H1 (cell line): ENCODE results near the gene PTPRJ.

Experiments used
- CBX5 ChIP-seq: fragments of 300-800, 300-1000 bp; sonication (generic); IDR thresholded peaks from 2 replicates; pipeline ENCODE4 v1.7.1; 2016; ENCODE audit warnings: antibody characterized with exemption, low read length, low read depth
- CEBPB ChIP-seq: IDR thresholded peaks from 2 replicates; pipeline ENCODE4 v1.6.1; 2012; ENCODE audit warnings: low read depth, low read length
- EP300 ChIP-seq, 2 experiments: IDR thresholded peaks; 1 replicate in 1 of 2; 2 replicates in 1 of 2; pipeline ENCODE4 v1.6.1; 2011 to 2012; ENCODE audit warnings: low read depth in 2 of 2, low read length in 2 of 2, mild to moderate bottlenecking in 2 of 2, borderline replicate concordance in 1 of 2, inconsistent platforms in 1 of 2, moderate library complexity in 1 of 2
- EZH2 ChIP-seq: fragments of 200-600 bp; sonication (generic); IDR thresholded peaks from 2 replicates; pipeline ENCODE4 v1.7.1; 2012; ENCODE audit warnings: low read depth, mild to moderate bottlenecking, moderate library complexity, low read length, inconsistent platforms; ENCODE audit not compliant: severe bottlenecking
- POLR2A ChIP-seq, 2 experiments: IDR thresholded peaks; 1 replicate in 1 of 2; 2 replicates in 1 of 2; pipeline ENCODE4 v1.6.1; 2011; ENCODE audit warnings: low read depth in 2 of 2, low read length in 2 of 2, mild to moderate bottlenecking in 2 of 2; ENCODE audit errors: control extremely low read depth in 1 of 2
- POLR2AphosphoS5 ChIP-seq: IDR thresholded peaks from 2 replicates; pipeline ENCODE4 v1.6.1; 2011; ENCODE audit warnings: low read depth, low read length
- SIN3A ChIP-seq, 2 experiments: IDR thresholded peaks in 1 of 2; conservative IDR thresholded peaks in 1 of 2; 2 replicates each; pipeline ENCODE4 v1.6.1; 2011 to 2012; ENCODE audit warnings: low read length in 2 of 2, improper control_type of control experiment in 1 of 2, low read depth in 1 of 2, mild to moderate bottlenecking in 1 of 2
- TCF12 ChIP-seq: IDR thresholded peaks from 2 replicates; pipeline ENCODE4 v1.6.1; 2011; ENCODE audit warnings: low read depth, mild to moderate bottlenecking, low read length
- TEAD4 ChIP-seq: IDR thresholded peaks from 2 replicates; pipeline ENCODE4 v1.6.1; 2012; ENCODE audit warnings: low read depth, low read length, inconsistent platforms, mixed read lengths
- TF ChIP-seq, protein P1 (sequence below), 3 experiments: IDR thresholded peaks; 1 replicate in 2 of 3; 2 replicates in 1 of 3; pipeline versions ENCODE4 v1.5.1 to v1.6.1; 2011; ENCODE audit warnings: low read length in 3 of 3, mild to moderate bottlenecking in 3 of 3, inconsistent platforms in 2 of 3, low read depth in 1 of 3, moderate library complexity in 1 of 3; ENCODE audit not compliant: insufficient read depth in 1 of 3; ENCODE audit errors: control extremely low read depth in 1 of 3
- TF ChIP-seq, protein P2 (sequence below): IDR thresholded peaks from 2 replicates; pipeline ENCODE4 v1.6.1; 2011; ENCODE audit warnings: low read length, improper control_type of control experiment

GRCh38 chr11:48081151-48082010 lies 101.0 kb downstream of the PTPRJ start:
- TF ChIP-seq, protein P1, sequence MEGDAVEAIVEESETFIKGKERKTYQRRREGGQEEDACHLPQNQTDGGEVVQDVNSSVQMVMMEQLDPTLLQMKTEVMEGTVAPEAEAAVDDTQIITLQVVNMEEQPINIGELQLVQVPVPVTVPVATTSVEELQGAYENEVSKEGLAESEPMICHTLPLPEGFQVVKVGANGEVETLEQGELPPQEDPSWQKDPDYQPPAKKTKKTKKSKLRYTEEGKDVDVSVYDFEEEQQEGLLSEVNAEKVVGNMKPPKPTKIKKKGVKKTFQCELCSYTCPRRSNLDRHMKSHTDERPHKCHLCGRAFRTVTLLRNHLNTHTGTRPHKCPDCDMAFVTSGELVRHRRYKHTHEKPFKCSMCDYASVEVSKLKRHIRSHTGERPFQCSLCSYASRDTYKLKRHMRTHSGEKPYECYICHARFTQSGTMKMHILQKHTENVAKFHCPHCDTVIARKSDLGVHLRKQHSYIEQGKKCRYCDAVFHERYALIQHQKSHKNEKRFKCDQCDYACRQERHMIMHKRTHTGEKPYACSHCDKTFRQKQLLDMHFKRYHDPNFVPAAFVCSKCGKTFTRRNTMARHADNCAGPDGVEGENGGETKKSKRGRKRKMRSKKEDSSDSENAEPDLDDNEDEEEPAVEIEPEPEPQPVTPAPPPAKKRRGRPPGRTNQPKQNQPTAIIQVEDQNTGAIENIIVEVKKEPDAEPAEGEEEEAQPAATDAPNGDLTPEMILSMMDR (IDR thresholded peaks at IDR 0.05; ENCODE audit: control extremely low read depth in 1 of 3, insufficient read depth in 1 of 3, low read depth in 1 of 3, low read length in 3 of 3), result no peak
- no peak for TF ChIP-seq POLR2A (IDR thresholded peaks at IDR 0.05; ENCODE audit: control extremely low read depth in 1 of 2, low read depth in 2 of 2, low read length in 2 of 2)
- TF ChIP-seq CEBPB, result no peak
- no peak for TF ChIP-seq SIN3A (conservative IDR thresholded peaks at IDR 0.05 in 1 of 2, IDR thresholded peaks at IDR 0.05 in 1 of 2; ENCODE audit: low read depth in 1 of 2, low read length in 2 of 2)
- no peak for TF ChIP-seq EZH2
- TF ChIP-seq CBX5, result no peak
- TF ChIP-seq, protein P2, sequence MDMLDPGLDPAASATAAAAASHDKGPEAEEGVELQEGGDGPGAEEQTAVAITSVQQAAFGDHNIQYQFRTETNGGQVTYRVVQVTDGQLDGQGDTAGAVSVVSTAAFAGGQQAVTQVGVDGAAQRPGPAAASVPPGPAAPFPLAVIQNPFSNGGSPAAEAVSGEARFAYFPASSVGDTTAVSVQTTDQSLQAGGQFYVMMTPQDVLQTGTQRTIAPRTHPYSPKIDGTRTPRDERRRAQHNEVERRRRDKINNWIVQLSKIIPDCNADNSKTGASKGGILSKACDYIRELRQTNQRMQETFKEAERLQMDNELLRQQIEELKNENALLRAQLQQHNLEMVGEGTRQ, result no peak
- no peak for TF ChIP-seq TEAD4
- TF ChIP-seq EP300 (IDR thresholded peaks at IDR 0.05; ENCODE audit: borderline replicate concordance in 1 of 2, low read depth in 2 of 2, low read length in 2 of 2), result no peak
- no peak for TF ChIP-seq TCF12
- no peak for TF ChIP-seq POLR2AphosphoS5
